Neural crest cell (in vitro differentiated cells): ENCODE results near the gene ANKRD27. TPM values are rescaled to one million over a fixed set of nuclear protein-coding genes. Genes with fewer than 3 reads are reported as not detected.

Experiments used
- DNase-seq: peaks from one replicate; pipeline ENCODE4 v3.0.0; 2021; ENCODE audit warnings: low read depth, mixed read lengths, low spot score
- H3K27ac Mint-ChIP-seq: one replicate; pipeline ENCODE4 v1.8.0; 2021; ENCODE audit warnings: mild to moderate bottlenecking, mixed read lengths; ENCODE audit not compliant: unreplicated experiment
- H3K27me3 Mint-ChIP-seq: 2 replicates; pipeline ENCODE4 v1.8.0; 2021; ENCODE audit warnings: low read depth, mild to moderate bottlenecking, mixed read lengths
- H3K36me3 Mint-ChIP-seq: 2 replicates; pipeline ENCODE4 v1.8.0; 2021; ENCODE audit warnings: low read depth, mild to moderate bottlenecking, mixed read lengths
- H3K4me1 Mint-ChIP-seq: 2 replicates; pipeline ENCODE4 v1.8.0; 2021; ENCODE audit warnings: mixed read lengths
- H3K4me3 Mint-ChIP-seq: one replicate; pipeline ENCODE4 v1.8.0; 2021; ENCODE audit warnings: mild to moderate bottlenecking, mixed read lengths
- H3K9me3 Mint-ChIP-seq: 2 replicates; pipeline ENCODE4 v1.8.0; 2021; ENCODE audit warnings: mixed read lengths
- CTCF ChIP-seq: fragments of 200-600 bp; sonication (generic); conservative IDR thresholded peaks from 2 replicates; pipeline ENCODE4 v1.5.0; 2021; ENCODE audit warnings: antibody characterized with exemption, mild to moderate bottlenecking
- total RNA-seq: library from RNA; stranded (reverse); gene quantifications from 2 replicates; pipeline ENCODE4 v1.2.1, GENCODE V29; 2021

Gene ANKRD27
- total RNA-seq, 1 donor from 2014 or later, result 25.1 TPM

- no peak for DNase-seq
- peaks cover 15% of the 10 kb centered on the region for H3K4me1 Mint-ChIP-seq
- TF ChIP-seq CTCF, result no peak
- H3K4me3 Mint-ChIP-seq, result no peak overlapping the region
- no peaks in the 10 kb centered on the region for H3K27me3 Mint-ChIP-seq
- H3K9me3 Mint-ChIP-seq, result no peaks in the 10 kb centered on the region
- no peak overlapping the region for H3K27ac Mint-ChIP-seq
- H3K36me3 Mint-ChIP-seq, result peaks cover 5% of the 10 kb centered on the region
Measured at GRCh38 chr19:32688311-32688710, 13.3 kb upstream of the ANKRD27 start.

- Mint-ChIP-seq H3K9me3 (no peaks in the 10 kb centered on the region), H3K27ac (no peak overlapping the region)
- TF ChIP-seq CTCF, result no peak
Measured at GRCh38 chr19:32687681-32688080, 12.7 kb upstream of the ANKRD27 start.

DNA sequence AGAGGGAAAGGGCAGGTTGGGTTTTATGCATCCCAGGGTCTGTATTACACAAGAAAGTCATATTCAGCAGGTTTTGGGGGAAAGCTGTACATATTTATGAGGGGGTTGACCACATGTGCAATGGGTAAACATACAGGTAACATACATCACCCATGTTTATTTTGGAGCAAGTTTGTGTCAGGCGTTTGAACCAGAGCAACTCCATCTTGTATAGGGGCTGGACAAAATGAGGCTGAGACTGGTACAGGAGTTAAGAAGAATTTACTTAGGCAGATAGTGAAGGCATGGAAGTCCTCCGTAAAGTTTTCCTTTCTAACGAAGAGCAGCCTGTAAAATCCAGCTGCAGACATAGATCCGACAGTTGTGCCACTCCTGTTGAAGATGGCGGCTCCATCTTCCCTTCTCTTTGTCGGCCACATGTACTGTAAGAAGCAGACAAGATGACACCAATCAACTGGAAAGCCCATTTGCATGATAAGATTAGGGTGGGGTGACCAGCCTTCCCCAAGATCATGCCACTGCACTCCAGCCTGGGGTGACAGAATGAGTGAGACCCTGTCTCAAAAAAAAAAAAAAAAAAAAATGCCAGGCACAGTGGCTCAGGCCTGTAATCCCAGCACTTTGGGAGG is 12.0 kb upstream of the ANKRD27 start:
- Mint-ChIP-seq H3K9me3 (no peaks in the 10 kb centered on the region), H3K36me3 (no peaks in the 10 kb centered on the region), H3K27me3 (peaks cover 4% of the 10 kb centered on the region)

More at GRCh38 chr19:32687681-32688080, 12.7 kb upstream of the ANKRD27 start:
- H3K4me1 Mint-ChIP-seq, result peaks cover 9% of the 10 kb centered on the region
- H3K27me3 Mint-ChIP-seq, result no peaks in the 10 kb centered on the region
- no peak for DNase-seq
- no peaks in the 10 kb centered on the region for H3K36me3 Mint-ChIP-seq
- no peak overlapping the region for H3K4me3 Mint-ChIP-seq

DNA sequence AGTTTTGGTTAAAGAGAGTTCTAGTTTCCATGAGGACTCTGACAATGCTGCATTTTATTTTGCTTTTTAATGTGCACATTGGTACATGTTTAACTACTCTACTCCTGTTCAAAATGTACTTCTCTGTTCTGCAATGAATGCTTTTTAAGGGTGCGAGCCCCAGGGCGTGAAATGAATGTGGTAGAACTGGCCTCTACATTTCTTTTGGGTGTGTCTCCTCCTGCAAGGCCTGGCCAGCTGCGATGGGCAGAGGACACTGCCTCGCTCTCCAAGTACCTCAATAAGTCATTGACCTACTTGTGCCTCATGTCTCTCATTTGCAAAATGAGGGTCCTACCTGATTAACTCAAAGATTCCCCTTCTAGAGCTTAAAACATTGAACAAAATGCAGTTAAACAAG is 7.3 kb upstream of the ANKRD27 start:
- TF ChIP-seq CTCF, result no peak
- H3K36me3 Mint-ChIP-seq, result no peaks in the 10 kb centered on the region
- H3K9me3 Mint-ChIP-seq, result no peaks in the 10 kb centered on the region
- peaks cover 6% of the 10 kb centered on the region for H3K4me1 Mint-ChIP-seq
- no peak for DNase-seq
- H3K27ac Mint-ChIP-seq, result no peak overlapping the region
- H3K27me3 Mint-ChIP-seq, result peaks cover 38% of the 10 kb centered on the region
- no peak overlapping the region for H3K4me3 Mint-ChIP-seq

More for the DNA sequence above, 12.0 kb upstream of the ANKRD27 start:
- DNase-seq, result no peak
- H3K4me3 Mint-ChIP-seq, result no peak overlapping the region
- TF ChIP-seq CTCF, result no peak
- H3K27ac Mint-ChIP-seq, result no peak overlapping the region
- peaks cover 8% of the 10 kb centered on the region for H3K4me1 Mint-ChIP-seq

- no peak overlapping the region for H3K4me3 Mint-ChIP-seq
- H3K36me3 Mint-ChIP-seq, result no peaks in the 10 kb centered on the region
- H3K9me3 Mint-ChIP-seq, result no peaks in the 10 kb centered on the region
- peaks cover 49% of the 10 kb centered on the region for H3K27me3 Mint-ChIP-seq
- peaks cover 10% of the 10 kb centered on the region for H3K4me1 Mint-ChIP-seq
- H3K27ac Mint-ChIP-seq, result no peak overlapping the region
- no peak for DNase-seq
- TF ChIP-seq CTCF, result no peak
Measured at GRCh38 chr19:32680986-32681385, 6.0 kb upstream of the ANKRD27 start.
